Osteoblast (primary cell): Measurements from ENCODE around the gene MFSD2A. TPM values are rescaled to one million over a fixed set of nuclear protein-coding genes. Genes with fewer than 3 reads are reported as not detected.

Experiments
- DNase-seq: peaks from one replicate; pipeline ENCODE4 v3.0.0; 2011; ENCODE audit warnings: low spot score, mixed read lengths; ENCODE audit not compliant: insufficient read length; ENCODE audit errors: missing footprints
- H2AFZ ChIP-seq: 2 replicates; pipeline ENCODE4 v1.6.0; 2011; ENCODE audit warnings: mild to moderate bottlenecking, low read length
- H3K27ac ChIP-seq: 2 replicates; pipeline ENCODE4 v1.5.1; 2011; ENCODE audit warnings: mild to moderate bottlenecking, low read depth, low read length, moderate library complexity
- H3K27me3 ChIP-seq: 2 replicates; pipeline ENCODE4 v1.6.0; 2012; ENCODE audit warnings: mild to moderate bottlenecking, control low read depth, inconsistent platforms, low read length, moderate library complexity; ENCODE audit not compliant: insufficient read depth
- H3K36me3 ChIP-seq: 2 replicates; pipeline ENCODE4 v1.5.1; 2011; ENCODE audit warnings: mild to moderate bottlenecking, low read length, control low read depth, moderate library complexity; ENCODE audit not compliant: insufficient read depth
- H3K4me1 ChIP-seq: 2 replicates; pipeline ENCODE4 v1.5.1; 2011; ENCODE audit warnings: mild to moderate bottlenecking, low read length, control low read depth, moderate library complexity; ENCODE audit not compliant: insufficient read depth
- H3K4me2 ChIP-seq: 2 replicates; pipeline ENCODE4 v1.6.0; 2011; ENCODE audit warnings: mild to moderate bottlenecking, low read length; ENCODE audit not compliant: insufficient read depth
- H3K4me3 ChIP-seq: fragments of 200-600 bp; sonication (generic); 3 replicates; pipeline ENCODE4 v1.5.1; 2012; ENCODE audit warnings: mild to moderate bottlenecking, low read length, inconsistent platforms; ENCODE audit not compliant: insufficient read depth
- H3K79me2 ChIP-seq: 2 replicates; pipeline ENCODE4 v1.6.0; 2012; ENCODE audit warnings: mild to moderate bottlenecking, low read length, control low read depth, inconsistent platforms; ENCODE audit not compliant: insufficient read depth
- H3K9me3 ChIP-seq: 2 replicates; pipeline ENCODE4 v1.5.1; 2011; ENCODE audit warnings: low read depth, low read length, control low read depth
- H4K20me1 ChIP-seq: 2 replicates; pipeline ENCODE4 v1.6.0; 2012; ENCODE audit warnings: mild to moderate bottlenecking, low read length, control low read depth; ENCODE audit not compliant: insufficient read depth
- CTCF ChIP-seq: IDR thresholded peaks from 2 replicates; pipeline ENCODE4 v1.5.1; 2011; ENCODE audit warnings: mild to moderate bottlenecking, low read depth, low read length, moderate library complexity; ENCODE audit errors: extremely low read depth
- total RNA-seq: library from RNA; depleted of rRNA; stranded (reverse); fragments of >200 nt; gene quantifications from 2 replicates; pipeline ENCODE4 v1.2.3, GENCODE V29; 2012

Gene MFSD2A
- total RNA-seq, 1 donor = 3.6 TPM

GRCh38 chr1:39926820-39927219 lies 28.1 kb upstream of the MFSD2A start:
- Histone ChIP-seq H3K4me3 (no peak overlapping the region), H3K79me2 (no peaks in the 10 kb centered on the region), H2AFZ (no peak overlapping the region), H3K9me3 (no peaks in the 10 kb centered on the region), H3K4me1 (peaks cover 3% of the 10 kb centered on the region), H3K4me2 (no peak overlapping the region), H3K27ac (no peak overlapping the region), H3K36me3 (no peaks in the 10 kb centered on the region), H3K27me3 (no peaks in the 10 kb centered on the region), H4K20me1 (no peaks in the 10 kb centered on the region)
- no peak for DNase-seq
- no peak for TF ChIP-seq CTCF

GRCh38 chr1:39927538-39927937 lies 27.4 kb upstream of the MFSD2A start:
- H2AFZ ChIP-seq = peak overlapping the region; percentile 50
- H3K9me3 ChIP-seq = no peaks in the 10 kb centered on the region
- no peak for DNase-seq
- no peak for TF ChIP-seq CTCF
- no peaks in the 10 kb centered on the region for H3K27me3 ChIP-seq
- H3K79me2 ChIP-seq = no peaks in the 10 kb centered on the region
- H3K4me1 ChIP-seq = peaks cover 3% of the 10 kb centered on the region
- H3K4me3 ChIP-seq = no peak overlapping the region
- no peak overlapping the region for H3K4me2 ChIP-seq
- no peaks in the 10 kb centered on the region for H4K20me1 ChIP-seq
- no peak overlapping the region for H3K27ac ChIP-seq
- no peaks in the 10 kb centered on the region for H3K36me3 ChIP-seq

GRCh38 chr1:39928809-39929587 lies 25.9 kb upstream of the MFSD2A start:
- DNase-seq = no peak
- TF ChIP-seq CTCF = no peak

More at GRCh38 chr1:39928809-39929587, 25.9 kb upstream of the MFSD2A start:
- peaks cover 9% of the 10 kb centered on the region for H3K4me1 ChIP-seq
- no peak overlapping the region for H2AFZ ChIP-seq
- H3K4me3 ChIP-seq = no peak overlapping the region
- no peaks in the 10 kb centered on the region for H3K36me3 ChIP-seq
- H3K4me2 ChIP-seq = no peak overlapping the region
- H3K27me3 ChIP-seq = no peaks in the 10 kb centered on the region
- H3K27ac ChIP-seq = no peak overlapping the region
- H3K9me3 ChIP-seq = no peaks in the 10 kb centered on the region
- H4K20me1 ChIP-seq = no peaks in the 10 kb centered on the region
- no peaks in the 10 kb centered on the region for H3K79me2 ChIP-seq
